ENCODE results near the gene MED28.

MED28 gene

DNA sequence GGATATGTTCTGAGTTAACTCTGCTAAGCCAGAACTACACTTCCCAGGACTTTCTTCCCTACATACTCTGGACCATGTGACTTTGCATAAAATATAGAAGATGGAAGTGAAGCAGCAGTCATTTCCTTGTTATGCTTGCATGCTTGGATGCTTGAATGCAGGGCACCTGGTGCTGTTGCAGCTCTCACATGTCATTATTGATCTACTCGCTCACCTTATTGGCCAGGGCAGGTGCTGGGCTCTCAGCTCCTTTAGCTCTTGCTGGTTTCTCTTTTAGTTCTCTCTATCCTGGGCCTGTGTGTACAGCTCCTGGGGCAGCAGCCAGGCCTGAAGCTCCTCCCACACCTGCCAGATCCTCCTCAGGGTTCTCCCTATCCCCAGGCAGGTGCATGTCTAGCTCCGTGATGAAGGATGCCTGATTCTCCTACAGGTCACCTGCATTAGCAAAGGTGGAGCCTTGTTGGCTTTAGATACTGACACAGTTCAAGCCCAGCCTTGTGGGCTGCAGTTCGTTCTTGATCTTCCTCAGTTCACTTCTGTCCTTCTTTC lies 53.3 kb downstream of the MED28 start:
- no peak for DNase-seq (ENCODE audit: low read depth)
- TF ChIP-seq, protein P1, sequence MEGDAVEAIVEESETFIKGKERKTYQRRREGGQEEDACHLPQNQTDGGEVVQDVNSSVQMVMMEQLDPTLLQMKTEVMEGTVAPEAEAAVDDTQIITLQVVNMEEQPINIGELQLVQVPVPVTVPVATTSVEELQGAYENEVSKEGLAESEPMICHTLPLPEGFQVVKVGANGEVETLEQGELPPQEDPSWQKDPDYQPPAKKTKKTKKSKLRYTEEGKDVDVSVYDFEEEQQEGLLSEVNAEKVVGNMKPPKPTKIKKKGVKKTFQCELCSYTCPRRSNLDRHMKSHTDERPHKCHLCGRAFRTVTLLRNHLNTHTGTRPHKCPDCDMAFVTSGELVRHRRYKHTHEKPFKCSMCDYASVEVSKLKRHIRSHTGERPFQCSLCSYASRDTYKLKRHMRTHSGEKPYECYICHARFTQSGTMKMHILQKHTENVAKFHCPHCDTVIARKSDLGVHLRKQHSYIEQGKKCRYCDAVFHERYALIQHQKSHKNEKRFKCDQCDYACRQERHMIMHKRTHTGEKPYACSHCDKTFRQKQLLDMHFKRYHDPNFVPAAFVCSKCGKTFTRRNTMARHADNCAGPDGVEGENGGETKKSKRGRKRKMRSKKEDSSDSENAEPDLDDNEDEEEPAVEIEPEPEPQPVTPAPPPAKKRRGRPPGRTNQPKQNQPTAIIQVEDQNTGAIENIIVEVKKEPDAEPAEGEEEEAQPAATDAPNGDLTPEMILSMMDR (IDR thresholded peaks at IDR 0.05; ENCODE audit: control insufficient read depth, insufficient read depth, low read depth, low read length, missing control alignments) = no peak
- no peak overlapping the region for H3K4me3 ChIP-seq (ENCODE audit: control insufficient read depth, low read depth, low read length)

DNA sequence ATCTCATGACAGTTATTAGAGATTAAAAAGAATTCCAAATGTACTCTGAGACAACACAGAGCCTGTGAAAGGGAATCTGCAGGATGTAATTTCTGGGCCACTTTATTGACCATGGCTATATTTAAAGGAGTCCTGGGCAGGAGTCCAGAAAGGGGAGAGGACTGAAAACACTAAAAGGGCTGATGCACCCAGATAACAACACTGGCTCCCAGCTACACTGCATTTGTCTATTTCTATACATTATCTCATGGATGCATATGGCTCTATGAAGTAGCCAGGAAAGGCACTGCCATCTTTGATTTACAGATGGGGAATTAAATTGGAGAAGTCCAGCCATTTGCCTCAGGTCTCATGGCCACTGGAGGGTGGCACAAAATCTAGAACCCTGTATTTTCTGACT lies 56.0 kb downstream of the MED28 start:
- TF ChIP-seq, protein P1 (IDR thresholded peaks at IDR 0.05; ENCODE audit: control insufficient read depth, insufficient read depth, low read depth, low read length, missing control alignments) = no peak
- no peak overlapping the region for H3K4me3 ChIP-seq (ENCODE audit: control insufficient read depth, low read depth, low read length)
- no peak for DNase-seq (ENCODE audit: low read depth)

DNA sequence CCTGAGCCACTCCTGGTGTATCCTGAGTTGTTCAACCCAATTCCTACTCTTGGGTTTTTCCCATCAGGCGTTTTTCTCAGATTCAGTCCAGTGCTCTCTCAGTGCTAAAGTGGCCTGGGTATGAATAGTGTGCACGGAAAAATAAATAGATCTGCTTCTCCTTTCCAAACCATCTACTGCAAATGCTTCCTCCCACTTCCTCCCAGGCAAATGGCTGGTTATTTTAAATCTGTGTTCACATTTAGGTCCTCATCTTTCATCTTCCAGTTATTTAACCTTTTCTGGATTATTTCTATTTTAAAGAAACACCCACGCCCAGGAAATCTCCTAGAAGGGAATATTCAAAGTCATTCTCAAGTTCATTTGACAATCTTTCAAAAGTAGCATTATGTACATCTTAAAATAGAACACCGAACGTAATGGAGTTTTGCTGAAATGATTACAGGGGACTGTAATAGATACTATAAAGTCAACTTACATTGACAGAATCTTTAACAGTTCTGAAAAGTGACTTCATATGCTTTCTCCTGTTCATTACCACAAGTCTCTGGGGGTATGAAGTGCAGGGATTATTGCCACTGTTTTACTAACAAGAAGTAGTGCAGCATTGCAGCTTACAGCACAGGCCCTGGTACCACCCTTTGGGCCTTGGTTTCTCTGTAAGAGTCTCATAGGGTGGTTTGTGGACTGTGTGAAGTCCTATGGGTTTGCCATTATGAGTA lies 66.3 kb downstream of the MED28 start:
- no peak overlapping the region for H3K4me3 ChIP-seq (ENCODE audit: control insufficient read depth, low read depth, low read length)
- TF ChIP-seq, protein P1 (IDR thresholded peaks at IDR 0.05; ENCODE audit: control insufficient read depth, insufficient read depth, low read depth, low read length, missing control alignments) = no peak
- no peak for DNase-seq (ENCODE audit: low read depth)

DNA sequence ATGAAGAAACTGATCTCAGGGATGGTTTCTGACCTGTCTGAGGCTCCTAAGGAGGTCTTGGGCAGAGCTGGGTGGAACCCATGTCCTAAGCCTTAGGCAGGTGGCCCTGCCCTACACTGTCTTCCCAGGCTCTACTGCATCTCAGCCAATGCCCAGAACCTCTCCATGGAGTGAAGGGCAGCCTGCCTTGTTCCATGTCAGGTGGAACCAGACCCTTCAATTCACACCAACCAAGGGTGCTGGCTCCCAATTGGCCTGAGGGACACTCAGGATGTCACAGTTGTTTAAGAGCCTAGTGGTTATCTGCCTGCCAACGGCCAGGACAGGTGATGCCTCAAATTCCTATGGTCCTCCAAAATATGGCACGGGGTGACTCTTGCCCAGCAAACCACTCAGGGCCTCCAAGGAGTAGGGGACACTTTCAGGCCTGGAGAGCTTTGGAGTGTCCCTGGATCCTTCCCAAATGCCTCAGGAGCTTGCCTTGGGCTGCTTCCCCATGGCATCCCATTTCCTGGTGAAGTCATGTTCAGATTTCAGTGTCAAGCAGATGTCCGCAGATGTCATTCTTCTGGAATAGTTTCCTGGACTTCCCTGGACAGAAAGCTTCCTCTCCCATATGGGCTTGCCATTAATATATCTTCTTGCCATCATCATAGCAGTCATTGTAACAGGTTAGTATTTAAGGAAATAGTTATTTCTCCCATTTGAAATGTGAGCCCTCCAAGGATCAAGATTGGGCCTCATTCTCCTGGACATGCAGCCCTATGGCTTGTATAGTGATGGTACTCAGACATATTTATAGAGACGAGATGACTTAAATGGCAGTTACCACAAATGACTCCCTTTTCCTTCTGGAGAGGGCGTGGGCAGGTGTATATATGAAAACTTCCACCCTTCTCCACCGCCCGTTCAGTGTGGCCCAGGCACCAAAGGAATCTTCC lies 67.1 kb downstream of the MED28 start:
- TF ChIP-seq, protein P1 (IDR thresholded peaks at IDR 0.05; ENCODE audit: control insufficient read depth, insufficient read depth, low read depth, low read length, missing control alignments) = no peak
- no peak overlapping the region for H3K4me3 ChIP-seq (ENCODE audit: control insufficient read depth, low read depth, low read length)
- DNase-seq (ENCODE audit: low read depth) = no peak

DNA sequence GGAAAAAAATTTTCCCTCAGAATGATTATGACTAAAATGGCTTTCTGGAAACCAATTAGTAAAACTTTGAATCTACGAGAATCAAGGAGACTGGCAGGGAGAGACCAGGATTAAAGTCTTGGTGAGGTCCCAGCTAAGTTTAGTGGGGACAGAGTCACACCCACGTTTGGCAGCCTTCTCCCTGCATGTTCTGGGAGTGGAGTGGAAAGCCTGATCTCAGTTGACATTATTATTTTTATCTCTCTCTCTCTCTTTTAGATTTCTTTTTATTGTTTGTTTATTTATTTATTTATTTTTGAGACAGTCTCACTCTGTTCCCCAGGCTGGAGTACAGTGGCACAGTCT lies 67.8 kb downstream of the MED28 start:
- DNase-seq (ENCODE audit: low read depth) = no peak
- TF ChIP-seq, protein P1 (IDR thresholded peaks at IDR 0.05; ENCODE audit: control insufficient read depth, insufficient read depth, low read depth, low read length, missing control alignments) = no peak
- no peak overlapping the region for H3K4me3 ChIP-seq (ENCODE audit: control insufficient read depth, low read depth, low read length)
